ENCODE results near the gene PNPLA1.

Gene PNPLA1

DNA sequence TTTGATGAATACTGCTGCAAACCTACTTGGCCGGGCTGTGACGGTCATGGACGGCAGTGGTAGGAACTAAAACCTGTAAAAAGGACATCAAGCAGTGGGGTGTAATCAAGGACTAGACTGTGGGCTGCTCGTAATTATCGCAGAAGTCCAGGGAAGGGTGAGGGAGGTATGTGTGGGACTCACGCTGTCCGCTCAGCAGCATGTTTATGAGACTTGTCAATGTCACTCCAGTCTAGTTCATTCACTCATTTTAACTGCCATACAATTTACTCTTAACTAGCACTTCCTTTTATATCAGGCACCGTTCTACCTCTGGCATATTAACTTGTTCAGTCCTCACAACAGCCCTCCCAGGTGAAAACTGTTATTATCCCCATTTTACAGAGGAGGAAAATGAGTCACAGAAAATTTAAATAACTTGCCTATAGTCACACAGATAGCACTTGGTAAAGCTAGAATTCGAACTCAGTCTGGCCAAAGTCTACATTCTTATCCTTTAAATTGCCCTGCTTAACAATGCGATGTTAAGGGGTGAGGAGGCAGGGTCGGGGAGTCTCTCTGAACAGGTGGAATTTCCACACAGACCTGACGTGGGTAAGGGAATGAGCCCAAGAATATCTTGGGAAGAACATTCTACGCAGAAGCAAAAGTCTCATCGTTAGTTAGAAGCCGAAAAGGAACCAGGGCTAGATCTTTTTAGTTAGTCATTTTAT, 4.1 kb downstream of the PNPLA1 start:
- DNase-seq (ENCODE audit: low read depth), result no peak
- TF ChIP-seq, protein P1, sequence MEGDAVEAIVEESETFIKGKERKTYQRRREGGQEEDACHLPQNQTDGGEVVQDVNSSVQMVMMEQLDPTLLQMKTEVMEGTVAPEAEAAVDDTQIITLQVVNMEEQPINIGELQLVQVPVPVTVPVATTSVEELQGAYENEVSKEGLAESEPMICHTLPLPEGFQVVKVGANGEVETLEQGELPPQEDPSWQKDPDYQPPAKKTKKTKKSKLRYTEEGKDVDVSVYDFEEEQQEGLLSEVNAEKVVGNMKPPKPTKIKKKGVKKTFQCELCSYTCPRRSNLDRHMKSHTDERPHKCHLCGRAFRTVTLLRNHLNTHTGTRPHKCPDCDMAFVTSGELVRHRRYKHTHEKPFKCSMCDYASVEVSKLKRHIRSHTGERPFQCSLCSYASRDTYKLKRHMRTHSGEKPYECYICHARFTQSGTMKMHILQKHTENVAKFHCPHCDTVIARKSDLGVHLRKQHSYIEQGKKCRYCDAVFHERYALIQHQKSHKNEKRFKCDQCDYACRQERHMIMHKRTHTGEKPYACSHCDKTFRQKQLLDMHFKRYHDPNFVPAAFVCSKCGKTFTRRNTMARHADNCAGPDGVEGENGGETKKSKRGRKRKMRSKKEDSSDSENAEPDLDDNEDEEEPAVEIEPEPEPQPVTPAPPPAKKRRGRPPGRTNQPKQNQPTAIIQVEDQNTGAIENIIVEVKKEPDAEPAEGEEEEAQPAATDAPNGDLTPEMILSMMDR (conservative IDR thresholded peaks at IDR 0.05; ENCODE audit: low read depth, low read length), result no peak
- H3K4me3 ChIP-seq (ENCODE audit: low read length), result no peak overlapping the region

DNA sequence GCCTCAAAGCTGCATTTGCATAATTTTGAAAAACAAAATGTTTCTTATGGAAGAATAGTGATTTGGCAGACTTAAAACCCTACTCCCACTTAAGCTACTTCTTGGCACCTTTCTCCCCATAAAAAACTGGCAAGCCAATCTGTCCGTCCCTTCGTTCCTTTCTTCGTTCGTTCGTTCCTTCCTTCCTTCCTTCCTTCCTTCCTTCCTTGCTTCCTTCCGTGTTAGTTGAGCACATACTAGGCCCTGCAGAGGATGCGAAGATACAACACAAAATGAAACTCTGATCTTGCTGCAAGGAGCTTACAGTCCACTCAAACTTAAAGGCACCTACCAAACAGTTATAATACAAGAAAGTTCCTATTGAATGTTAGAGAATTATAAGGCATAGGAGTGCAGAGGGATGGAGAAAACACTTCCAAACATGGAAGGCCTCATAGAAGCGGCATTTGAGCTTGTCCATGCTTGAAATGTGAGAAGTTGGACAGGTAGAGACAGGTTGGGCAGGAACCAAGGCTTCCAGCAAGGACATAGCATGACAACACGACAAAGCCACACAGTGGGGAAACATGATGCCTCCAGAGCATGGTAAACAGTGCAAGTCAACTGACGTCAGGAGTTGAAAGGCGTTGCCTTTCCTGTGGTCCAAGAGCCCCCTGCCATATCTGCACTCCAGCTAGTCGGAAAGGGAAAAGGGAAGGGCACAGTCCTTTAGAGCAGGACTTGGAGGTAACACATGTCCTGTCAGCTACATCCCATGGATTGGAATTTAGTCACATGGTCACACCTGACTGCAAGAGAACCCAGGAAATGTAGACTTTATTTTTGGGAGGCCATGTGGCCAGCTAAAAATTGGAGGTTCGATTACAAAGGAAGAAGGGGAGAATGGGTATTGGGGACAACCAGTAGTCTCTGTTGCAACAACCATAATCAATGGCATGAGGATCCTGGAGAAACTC, 7.0 kb downstream of the PNPLA1 start:
- TF ChIP-seq, protein P1 (conservative IDR thresholded peaks at IDR 0.05; ENCODE audit: low read depth, low read length), result no peak
- H3K4me3 ChIP-seq (ENCODE audit: low read length), result no peak overlapping the region

DNA sequence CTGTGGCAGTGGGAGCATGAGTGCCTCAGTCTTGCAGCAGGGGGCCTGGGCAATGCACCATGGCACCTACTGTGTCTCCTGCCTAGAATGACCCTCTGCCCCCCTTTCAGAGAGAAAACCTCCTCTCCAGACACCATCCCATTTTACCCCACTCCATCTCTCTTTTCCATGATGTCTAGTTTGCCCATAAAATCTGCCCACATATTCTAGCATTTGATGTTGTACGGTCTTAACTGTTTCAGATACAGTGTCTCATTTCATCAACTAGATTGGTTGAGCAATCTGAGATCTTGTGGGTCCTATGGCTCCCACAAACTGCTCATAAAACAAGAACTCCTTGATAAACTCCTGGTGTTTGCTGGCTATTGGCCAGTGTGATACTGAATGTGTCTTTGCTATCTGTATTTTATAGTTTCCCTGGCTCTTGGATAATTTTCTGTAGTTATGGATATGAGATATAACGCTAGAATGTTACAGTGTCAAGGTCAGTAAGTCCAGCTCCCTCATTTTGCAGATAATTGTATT, 8.1 kb downstream of the PNPLA1 start:
- no peak for DNase-seq (ENCODE audit: low read depth)
- H3K4me3 ChIP-seq (ENCODE audit: low read length), result no peak overlapping the region
- TF ChIP-seq, protein P1 (conservative IDR thresholded peaks at IDR 0.05; ENCODE audit: low read depth, low read length), result no peak

More for the DNA sequence above, 7.0 kb downstream of the PNPLA1 start:
- no peak for DNase-seq (ENCODE audit: low read depth)

DNA sequence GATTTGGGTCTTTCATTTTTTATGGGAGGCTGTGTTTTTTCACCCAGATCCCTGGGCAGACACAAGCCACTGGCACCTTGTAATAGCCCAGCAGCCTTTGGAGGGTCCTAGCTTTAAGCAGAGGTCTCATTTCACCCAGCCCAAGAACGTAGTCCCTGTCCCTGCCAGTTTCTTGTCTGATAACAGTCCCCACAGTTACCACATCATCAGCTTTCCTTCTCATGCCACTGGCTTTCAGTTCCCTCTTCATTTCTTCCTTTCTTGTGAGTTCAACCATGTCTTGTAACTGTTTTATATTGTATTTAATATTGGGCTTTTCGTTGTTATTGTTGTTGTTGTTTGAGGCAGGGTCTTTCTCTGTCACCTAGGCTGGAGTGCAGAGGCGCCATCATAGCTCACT, 10.6 kb downstream of the PNPLA1 start:
- DNase-seq (ENCODE audit: low read depth), result no peak
- no peak overlapping the region for H3K4me3 ChIP-seq (ENCODE audit: low read length)
- TF ChIP-seq, protein P1 (conservative IDR thresholded peaks at IDR 0.05; ENCODE audit: low read depth, low read length), result no peak

DNA sequence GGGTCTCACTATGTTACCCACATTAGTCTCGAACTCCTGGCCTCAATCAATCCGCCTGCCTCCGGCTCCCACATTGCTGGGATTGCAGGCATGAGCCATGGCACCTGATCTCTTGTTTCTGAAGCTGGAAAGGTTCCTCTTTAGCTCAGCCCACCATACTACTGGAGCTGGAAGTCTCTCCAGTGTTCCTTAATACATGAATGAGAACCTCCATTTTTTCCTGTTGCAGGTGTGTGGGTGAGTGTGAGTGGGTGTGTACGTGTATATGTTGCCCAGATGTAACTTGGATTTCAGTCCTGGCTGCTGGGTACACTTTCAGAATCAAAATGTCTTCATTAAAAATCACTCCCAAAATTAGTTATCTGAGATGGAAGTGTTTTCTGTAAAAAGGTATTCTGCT, 11.1 kb downstream of the PNPLA1 start:
- TF ChIP-seq, protein P1 (conservative IDR thresholded peaks at IDR 0.05; ENCODE audit: low read depth, low read length), result no peak
- no peak for DNase-seq (ENCODE audit: low read depth)
- H3K4me3 ChIP-seq (ENCODE audit: low read length), result no peak overlapping the region

DNA sequence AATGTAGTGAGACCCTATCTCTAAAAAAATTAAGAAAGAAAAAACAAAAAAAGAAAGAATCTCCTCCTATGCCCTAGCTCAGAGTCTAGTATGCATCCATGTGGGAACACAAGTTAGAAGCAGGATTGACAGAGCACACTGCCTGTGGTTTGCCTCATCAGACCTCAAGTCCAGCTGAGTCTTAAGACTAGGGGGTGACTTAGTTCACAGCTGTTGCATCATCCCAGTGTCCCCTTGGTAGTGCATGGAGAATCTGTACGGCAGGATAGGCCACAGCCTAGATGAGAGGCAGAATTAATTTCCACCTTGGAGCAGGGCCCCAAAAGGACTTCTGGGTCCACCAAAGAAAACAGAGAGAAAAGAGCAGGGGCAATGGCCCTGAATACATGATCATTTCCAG, 13.7 kb downstream of the PNPLA1 start:
- TF ChIP-seq, protein P1 (conservative IDR thresholded peaks at IDR 0.05; ENCODE audit: low read depth, low read length), result no peak
- DNase-seq (ENCODE audit: low read depth), result no peak
- H3K4me3 ChIP-seq (ENCODE audit: low read length), result no peak overlapping the region
